ENCODE data around the gene ZBTB48. TPM values are rescaled to one million over a fixed set of nuclear protein-coding genes. Genes with fewer than 3 reads are reported as not detected.

Gene ZBTB48
- total RNA-seq, 1 experiment from 2014 or later: 41.9 TPM

DNA sequence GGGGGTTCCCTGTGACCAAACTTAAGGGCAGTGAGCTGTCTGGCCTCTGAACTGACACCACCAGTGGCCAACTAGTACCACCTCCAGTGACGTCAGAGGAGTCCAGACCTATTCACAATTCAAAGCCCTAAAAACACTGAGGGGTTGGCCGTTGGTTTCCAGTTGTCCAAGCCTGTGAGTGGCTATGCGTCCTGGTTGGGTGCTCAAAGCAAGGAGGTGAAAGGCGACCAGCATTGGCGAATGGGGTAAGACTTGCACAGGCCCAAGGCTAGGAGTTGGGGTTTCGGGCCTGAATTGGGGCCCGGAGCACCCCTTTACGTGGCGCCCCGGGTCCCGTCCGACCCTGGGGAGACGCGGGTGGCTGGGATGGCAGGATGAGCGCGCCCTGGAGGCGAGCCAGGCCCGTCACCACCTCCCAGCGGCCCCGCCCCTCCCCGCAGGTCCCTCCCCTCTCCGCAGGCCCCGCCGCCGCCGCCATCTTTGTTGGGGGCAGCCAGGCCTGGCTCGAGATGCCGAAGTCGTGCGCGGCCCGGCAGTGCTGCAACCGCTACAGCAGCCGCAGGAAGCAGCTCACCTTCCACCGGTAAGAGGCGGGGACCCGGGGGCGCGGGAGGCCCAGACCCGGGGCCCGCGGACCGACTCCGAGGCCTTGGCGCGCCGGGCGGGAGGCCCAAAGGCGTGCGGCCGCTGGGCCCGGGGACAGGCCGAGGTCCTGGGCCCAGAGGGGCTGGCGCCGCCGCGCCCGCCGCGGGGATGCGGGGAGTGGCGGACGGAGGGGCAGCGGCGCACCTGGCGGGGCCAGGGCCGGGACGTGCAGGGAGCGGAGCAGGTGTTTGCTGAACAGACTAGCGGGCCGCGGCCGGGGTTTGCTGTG, 45.2 kb downstream of the ZBTB48 start, which contains the start of gene THAP3:
Gene THAP3 (plus strand): TSS at position 159 of the 874 bp plus-strand sequence. CDS start 351 bp downstream, at position 510.
- peak within 1 kb of the TSS; percentile 85 for H3K9ac ChIP-seq (ENCODE audit: low read length)
- ChIA-PET RAD21 (ENCODE audit: low non-redundant PET in 1 of 2, low total read pairs in 2 of 2, uncharacterized antibody in 2 of 2, unreplicated experiment in 2 of 2) (no interaction called here), POLR2A (interaction anchor here (1.1 to 1.4 kb wide), 2 partner anchors 9 to 22 kb away, joined by 4 to 6 read pairs; partner anchors contain the start of gene KLHL21), CTCF (no interaction called here)
- H3K27ac ChIP-seq (ENCODE audit: low read depth, low read length): peak within 1 kb of the TSS; percentile 85
- ATAC-seq (peak; percentile 87), DNase-seq (ENCODE audit: low read depth, low spot score) (peak; percentile 96)
- no peaks in the 10 kb centered on the region for H3K27me3 ChIP-seq (ENCODE audit: insufficient read depth, low read length)
- peaks cover 0 to 18% of the 10 kb centered on the region in 2 experiments; a peak in 2 of 4 replicates for H3K4me1 ChIP-seq (ENCODE audit: control insufficient read depth in 1 of 2, insufficient read depth in 2 of 2, low read length in 2 of 2)
- no peaks in the 10 kb centered on the region for H3K9me2 ChIP-seq (ENCODE audit: insufficient read depth)
- H3K79me2 ChIP-seq (ENCODE audit: insufficient read depth, low read length): peaks cover 64% of the 10 kb centered on the region
- H4K20me1 ChIP-seq (ENCODE audit: insufficient read depth): no peaks in the 10 kb centered on the region
- no peaks in the 10 kb centered on the region for H3K9me3 ChIP-seq (ENCODE audit: control insufficient read depth in 1 of 2, insufficient read depth in 1 of 2, low read depth in 1 of 2, low read length in 2 of 2)
- intact Hi-C loops (cut with micrococcal nuclease): no loop called here
- no peak within 1 kb of the TSS for H2AFZ ChIP-seq (ENCODE audit: low read depth, low read length, poor library complexity, severe bottlenecking)
- H3K4me2 ChIP-seq (ENCODE audit: low read length): peak within 1 kb of the TSS; percentile 86
- TF ChIP-seq JUND (IDR thresholded peaks at IDR 0.05) (no peak), YY1 (IDR thresholded peaks at IDR 0.05; ENCODE audit: extremely low read depth, insufficient replicate concordance, low read depth, low read length) (peak; percentile 98), SP1 (IDR thresholded peaks at IDR 0.05; ENCODE audit: low read depth) (peak; percentile 57), SIN3A (IDR thresholded peaks at IDR 0.05; ENCODE audit: low read depth) (peak; percentile 67), RAD21 (IDR thresholded peaks at IDR 0.05; ENCODE audit: low read depth) (no peak), ZFX (IDR thresholded peaks at IDR 0.05) (peak; percentile 100), POLR2A (IDR thresholded peaks at IDR 0.05; ENCODE audit: borderline replicate concordance, extremely low read depth, insufficient read depth, insufficient read length) (peak; percentile 37), POLR2AphosphoS5 (IDR thresholded peaks at IDR 0.05; ENCODE audit: low read depth, low read length) (peak; percentile 75), SRF (IDR thresholded peaks at IDR 0.05; ENCODE audit: low read depth) (no peak), EZH2phosphoT487 (IDR thresholded peaks at IDR 0.05; ENCODE audit: borderline replicate concordance) (no peak)
- TF ChIP-seq, protein P1, sequence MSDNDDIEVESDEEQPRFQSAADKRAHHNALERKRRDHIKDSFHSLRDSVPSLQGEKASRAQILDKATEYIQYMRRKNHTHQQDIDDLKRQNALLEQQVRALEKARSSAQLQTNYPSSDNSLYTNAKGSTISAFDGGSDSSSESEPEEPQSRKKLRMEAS (IDR thresholded peaks at IDR 0.05): peak; percentile 46; the same call in 1 of the 2 replicates
- TF ChIP-seq, protein P2, sequence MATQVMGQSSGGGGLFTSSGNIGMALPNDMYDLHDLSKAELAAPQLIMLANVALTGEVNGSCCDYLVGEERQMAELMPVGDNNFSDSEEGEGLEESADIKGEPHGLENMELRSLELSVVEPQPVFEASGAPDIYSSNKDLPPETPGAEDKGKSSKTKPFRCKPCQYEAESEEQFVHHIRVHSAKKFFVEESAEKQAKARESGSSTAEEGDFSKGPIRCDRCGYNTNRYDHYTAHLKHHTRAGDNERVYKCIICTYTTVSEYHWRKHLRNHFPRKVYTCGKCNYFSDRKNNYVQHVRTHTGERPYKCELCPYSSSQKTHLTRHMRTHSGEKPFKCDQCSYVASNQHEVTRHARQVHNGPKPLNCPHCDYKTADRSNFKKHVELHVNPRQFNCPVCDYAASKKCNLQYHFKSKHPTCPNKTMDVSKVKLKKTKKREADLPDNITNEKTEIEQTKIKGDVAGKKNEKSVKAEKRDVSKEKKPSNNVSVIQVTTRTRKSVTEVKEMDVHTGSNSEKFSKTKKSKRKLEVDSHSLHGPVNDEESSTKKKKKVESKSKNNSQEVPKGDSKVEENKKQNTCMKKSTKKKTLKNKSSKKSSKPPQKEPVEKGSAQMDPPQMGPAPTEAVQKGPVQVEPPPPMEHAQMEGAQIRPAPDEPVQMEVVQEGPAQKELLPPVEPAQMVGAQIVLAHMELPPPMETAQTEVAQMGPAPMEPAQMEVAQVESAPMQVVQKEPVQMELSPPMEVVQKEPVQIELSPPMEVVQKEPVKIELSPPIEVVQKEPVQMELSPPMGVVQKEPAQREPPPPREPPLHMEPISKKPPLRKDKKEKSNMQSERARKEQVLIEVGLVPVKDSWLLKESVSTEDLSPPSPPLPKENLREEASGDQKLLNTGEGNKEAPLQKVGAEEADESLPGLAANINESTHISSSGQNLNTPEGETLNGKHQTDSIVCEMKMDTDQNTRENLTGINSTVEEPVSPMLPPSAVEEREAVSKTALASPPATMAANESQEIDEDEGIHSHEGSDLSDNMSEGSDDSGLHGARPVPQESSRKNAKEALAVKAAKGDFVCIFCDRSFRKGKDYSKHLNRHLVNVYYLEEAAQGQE (IDR thresholded peaks at IDR 0.05; ENCODE audit: low read depth): no peak
- peak within 1 kb of the TSS; percentile 79 to 96 for H3K4me3 ChIP-seq (replicated peaks in 1 of 2; ENCODE audit: low read depth in 1 of 2, low read length in 2 of 2)
- H3K36me3 ChIP-seq (ENCODE audit: control insufficient read depth in 1 of 2, insufficient read depth in 2 of 2, low read length in 2 of 2): peaks cover 23 to 31% of the 10 kb centered on the region in 2 experiments
- BruUV-seq (replicated peaks): no TSS peak

All from HCT116 (cell line).